GM12891 (cell line): ENCODE data around the gene PHLPP1.

Source experiments
- PAX5 ChIP-seq: IDR thresholded peaks from 2 replicates; pipeline ENCODE4 v1.6.1; 2011; ENCODE audit warnings: low read length, moderate library complexity, mild to moderate bottlenecking; ENCODE audit not compliant: insufficient read depth, severe bottlenecking
- POLR2A ChIP-seq: IDR thresholded peaks from 2 replicates; pipeline ENCODE4 v1.6.1; 2011; ENCODE audit warnings: low read depth, low read length, control low read depth
- POLR2AphosphoS5 ChIP-seq: IDR thresholded peaks from 2 replicates; pipeline ENCODE4 v1.6.1; 2011; ENCODE audit warnings: low read depth, low read length, control low read depth
- POU2F2 ChIP-seq: IDR thresholded peaks from 2 replicates; pipeline ENCODE4 v1.6.1; 2011; ENCODE audit warnings: low read depth, mild to moderate bottlenecking, control low read depth, low read length, moderate library complexity
- SPI1 ChIP-seq: IDR thresholded peaks from 2 replicates; pipeline ENCODE4 v1.6.1; 2011; ENCODE audit warnings: low read depth, low read length, control low read depth
- TAF1 ChIP-seq: IDR thresholded peaks from 2 replicates; pipeline ENCODE4 v1.6.1; 2011; ENCODE audit warnings: low read depth, low read length, control low read depth

GRCh38 chr18:62754026-62754425, 38.7 kb downstream of the PHLPP1 start:
- TF ChIP-seq POLR2AphosphoS5 (no peak), PAX5 (no peak), POLR2A (no peak), TAF1 (no peak), SPI1 (no peak), POU2F2 (no peak)
